Subcutaneous adipose tissue (tissue), 4 donors: ENCODE results near the gene STAT1. TPM values are rescaled to one million over a fixed set of nuclear protein-coding genes. Genes with fewer than 3 reads are reported as not detected.

ENCODE experiments used
- CTCF ChIP-seq: fragments of 450-650 bp; IDR thresholded peaks from one replicate; pipeline ENCODE4 v1.5.1; 2016; ENCODE audit warnings: low read depth, mild to moderate bottlenecking, control low read depth, antibody characterized with exemption, moderate library complexity
- total RNA-seq, 4 donors: library from RNA; depleted of rRNA; stranded (reverse); fragments of >200 nt; gene quantifications; one replicate each; pipeline ENCODE4 v1.1.0, GENCODE V29; 2016

The STAT1 gene
- total RNA-seq, 4 donors from 2014 or later = 55.5 to 123 (median 70.8) TPM

- TF ChIP-seq CTCF = no peak
Observed at GRCh38 chr2:191031256-191031655, 17.3 kb upstream of the STAT1 start.

- TF ChIP-seq CTCF = no peak
Observed at GRCh38 chr2:191030521-191031154, 16.7 kb upstream of the STAT1 start.

GRCh38 chr2:191029280-191029950, 15.4 kb upstream of the STAT1 start:
- TF ChIP-seq CTCF = no peak

- TF ChIP-seq CTCF = no peak
Observed at GRCh38 chr2:191026377-191026776, 12.4 kb upstream of the STAT1 start.

- no peak for TF ChIP-seq CTCF
Observed at GRCh38 chr2:191025135-191025534, 11.2 kb upstream of the STAT1 start.

GRCh38 chr2:191023235-191023679, 9.3 kb upstream of the STAT1 start:
- no peak for TF ChIP-seq CTCF

GRCh38 chr2:191020742-191021381, 6.9 kb upstream of the STAT1 start:
- no peak for TF ChIP-seq CTCF
